ENCODE measurements around the gene HK3.

Gene HK3

DNA sequence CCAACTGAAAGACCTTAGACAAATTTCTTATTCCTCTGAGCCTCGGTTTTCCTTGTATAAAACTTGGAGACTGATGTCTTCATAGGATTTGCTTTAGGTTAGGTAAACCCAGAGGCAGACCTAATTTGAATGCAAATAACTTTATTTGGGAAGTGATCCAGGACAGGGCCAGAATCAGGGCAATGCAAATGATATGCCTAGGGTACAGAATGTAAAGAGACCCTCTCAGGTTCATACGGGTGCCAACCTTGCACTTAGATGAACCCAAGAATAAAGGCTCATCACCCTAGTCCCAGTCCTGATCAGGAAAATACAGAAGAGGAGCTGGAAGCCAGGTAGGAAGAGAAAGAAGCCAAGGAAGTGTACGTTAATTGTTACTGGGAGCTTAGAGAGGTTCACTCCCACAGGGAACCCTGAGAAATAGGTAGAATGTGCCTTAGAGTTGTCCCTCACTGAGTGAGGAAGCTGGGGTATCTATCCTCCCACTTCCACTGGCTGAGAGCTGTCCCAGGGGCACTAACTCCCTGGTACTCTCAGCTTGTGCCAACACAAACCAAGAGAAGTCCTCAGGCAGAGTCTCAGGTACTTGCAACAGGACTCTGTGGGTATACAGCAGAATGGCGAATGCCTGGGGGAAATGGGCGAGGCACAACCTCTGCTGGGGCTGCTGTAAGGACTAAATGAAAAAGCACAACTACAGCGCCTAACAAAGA is 3.1 kb upstream of the HK3 start:
- DNase-seq: no peak

DNA sequence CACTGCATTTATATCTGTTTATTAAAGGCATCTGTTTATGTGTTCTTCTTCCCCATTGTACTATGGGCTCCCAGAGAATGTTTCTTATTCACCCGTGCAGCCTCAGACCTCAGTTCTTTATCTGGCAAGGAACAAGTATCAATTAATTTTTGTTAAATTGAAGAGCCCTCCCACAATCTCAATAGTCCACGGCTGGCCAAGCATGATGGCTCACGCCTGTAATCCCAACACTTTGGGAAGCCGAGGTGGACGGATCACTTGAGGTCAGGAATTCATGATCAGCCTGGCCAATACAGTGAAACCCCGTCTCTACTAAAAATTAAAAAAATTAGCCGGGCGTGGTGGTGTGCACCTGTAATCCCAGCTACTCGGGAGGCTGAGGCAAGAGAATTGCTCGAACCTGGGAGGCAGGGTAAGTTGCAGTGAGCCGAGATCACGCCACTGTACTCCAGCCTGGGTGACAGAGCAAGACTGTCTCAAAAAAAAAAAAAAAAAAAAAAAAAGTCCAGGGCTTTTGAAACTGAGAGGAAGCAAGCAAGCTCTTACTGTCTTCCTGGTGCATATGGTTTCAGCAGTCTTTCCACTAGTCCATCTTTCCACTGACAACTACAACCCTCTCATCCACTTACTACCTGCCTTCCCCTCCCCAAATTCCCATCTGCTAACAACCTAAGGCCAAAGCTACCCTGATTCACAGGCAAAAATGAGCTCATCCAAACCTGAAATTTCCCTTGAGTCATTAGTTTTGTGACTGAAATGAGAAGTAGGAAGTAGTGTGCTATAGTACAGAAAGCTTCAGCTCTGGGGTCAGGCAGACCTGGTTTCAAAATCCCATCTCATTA is 2.3 kb upstream of the HK3 start:
- no peak for DNase-seq

DNA sequence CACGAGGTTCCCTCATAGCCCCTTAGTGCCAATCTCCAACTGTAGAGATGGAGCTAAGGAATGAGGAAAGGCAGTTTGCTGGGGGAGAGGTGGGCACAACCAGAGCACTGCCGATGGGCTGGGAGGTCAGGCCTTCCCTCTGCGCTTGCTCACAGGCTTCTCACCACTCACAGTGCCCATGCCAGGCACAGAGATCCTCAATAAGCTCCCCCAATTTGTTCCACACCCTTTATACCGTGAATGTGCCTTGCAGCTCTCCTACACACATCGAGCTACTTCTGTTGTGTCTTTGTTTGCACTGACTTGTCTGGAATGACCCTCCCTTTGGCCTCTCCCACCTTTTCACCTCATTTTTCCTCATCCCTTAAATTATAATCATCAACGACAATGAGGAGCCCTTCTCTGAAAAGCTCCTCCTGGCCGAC is 1.6 kb upstream of the HK3 start:
- DNase-seq: no peak

DNA sequence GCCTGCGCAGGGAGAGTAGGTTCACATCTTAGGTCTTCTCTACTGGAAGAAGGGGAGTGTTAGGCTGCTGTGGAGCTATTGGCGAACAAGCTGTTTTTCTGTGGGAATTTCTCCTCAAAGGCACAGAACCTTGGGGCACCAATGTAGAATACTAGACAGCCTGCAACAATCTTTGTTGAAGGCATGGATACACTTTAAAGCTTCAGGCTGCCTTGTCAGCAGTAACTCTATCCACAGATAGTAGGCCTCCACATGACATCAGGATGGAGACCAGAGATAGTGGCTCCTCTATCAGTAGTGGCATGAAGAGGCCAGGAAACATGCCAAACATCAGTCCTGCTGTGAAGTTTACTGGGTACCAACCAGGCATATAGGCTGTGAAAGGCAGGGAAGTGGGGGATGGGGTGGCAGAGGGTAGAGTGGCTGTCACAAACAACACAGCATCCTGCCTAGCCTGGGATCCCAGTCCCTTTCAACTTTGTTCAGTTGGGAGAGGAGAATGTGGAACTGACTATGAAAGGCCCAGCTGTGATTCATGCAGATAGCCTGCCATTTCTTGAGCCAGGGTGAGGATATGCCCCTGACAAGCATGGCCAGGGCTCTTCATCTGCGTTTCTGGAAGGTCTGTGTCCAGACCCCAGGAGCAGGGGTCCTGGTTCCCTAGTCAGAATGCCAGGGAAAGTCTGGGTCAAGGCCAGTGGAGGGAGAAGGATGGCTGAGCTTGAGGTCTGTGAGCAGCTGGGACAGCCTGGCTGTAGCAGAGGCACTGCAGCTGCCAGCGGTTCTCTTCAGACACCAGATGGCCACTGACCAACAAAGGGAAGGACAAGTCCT is 1.0 kb upstream of the HK3 start:
- no peak for DNase-seq

DNA sequence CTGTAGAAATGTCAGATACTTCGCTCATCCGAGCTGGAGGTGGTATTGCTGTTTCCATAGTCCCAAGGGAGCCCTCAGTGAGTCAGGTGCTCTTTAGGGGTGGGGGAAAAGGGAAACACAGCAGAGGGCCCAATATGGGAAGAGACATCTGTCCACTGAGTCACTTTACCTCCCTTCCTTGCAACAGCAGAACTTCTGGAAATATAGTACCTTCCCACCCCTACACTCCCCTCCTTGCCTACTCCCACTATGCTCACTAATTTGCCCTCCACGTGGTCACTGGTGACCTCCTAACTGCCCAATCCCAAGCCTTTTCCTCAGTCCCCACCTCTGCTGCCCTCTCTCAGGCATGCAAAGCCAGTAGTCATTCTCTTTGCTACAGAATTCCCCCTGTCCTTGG is 1.9 kb downstream of the HK3 start:
- DNase-seq: no peak

DNA sequence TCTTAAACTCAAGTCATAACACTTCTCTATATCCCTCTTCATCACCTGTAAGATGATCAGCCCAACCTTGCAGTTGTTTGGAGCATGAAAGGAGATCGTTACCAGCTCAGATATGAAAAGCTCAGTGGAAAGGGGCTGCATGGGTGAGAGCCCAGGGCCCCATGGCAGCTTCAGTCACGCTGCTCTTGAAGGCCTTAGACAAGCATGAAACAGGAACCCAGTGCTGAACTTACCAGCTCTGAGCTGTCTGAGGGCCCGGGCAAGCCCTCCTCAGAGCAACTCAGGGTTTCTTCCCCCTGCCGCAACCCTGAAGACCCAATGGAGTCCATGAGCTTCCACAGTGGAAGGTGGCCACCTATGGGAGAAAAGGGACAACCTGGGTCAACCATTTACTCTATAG is 3.3 kb downstream of the HK3 start:
- no peak for DNase-seq

DNA sequence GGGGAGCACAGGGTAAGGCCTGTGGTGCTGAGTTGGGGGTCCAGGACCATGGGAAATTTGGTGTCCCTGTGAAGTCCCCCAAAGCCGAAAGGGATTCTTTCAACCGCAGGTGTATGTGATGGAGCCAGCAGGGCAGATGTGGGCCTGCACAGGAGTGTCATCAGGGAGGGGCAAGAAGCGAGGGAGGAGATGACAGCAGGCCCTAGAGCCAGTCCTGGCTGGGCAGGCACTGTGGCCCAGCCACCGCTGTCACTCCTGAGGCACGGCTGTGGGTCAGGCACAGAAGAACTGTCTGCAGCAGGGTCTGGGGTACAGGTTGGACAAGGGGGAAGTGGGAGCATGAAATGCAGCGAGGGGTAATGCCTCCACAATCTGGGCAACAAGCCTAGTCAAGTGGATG is 4.8 kb downstream of the HK3 start:
- no peak for DNase-seq

DNA sequence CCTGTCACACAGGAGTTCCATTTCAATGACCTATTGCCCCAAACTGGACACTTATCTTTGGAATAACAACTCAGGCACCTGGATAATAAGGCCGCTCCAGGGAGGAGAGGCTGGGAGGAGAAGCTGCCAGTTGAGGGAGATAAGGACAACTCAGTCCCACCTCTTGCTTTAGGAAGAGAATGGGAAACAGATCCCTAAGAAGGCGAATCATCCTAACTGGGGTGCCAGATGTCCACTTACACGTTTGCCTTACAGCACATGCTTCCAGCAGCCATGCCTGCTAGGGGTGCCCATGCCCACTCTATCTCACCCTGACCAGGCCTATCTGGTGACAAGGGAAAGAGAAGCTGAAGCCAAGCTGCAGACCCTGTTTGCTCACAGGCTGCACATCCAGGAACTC is 6.5 kb downstream of the HK3 start:
- DNase-seq: no peak

DNA sequence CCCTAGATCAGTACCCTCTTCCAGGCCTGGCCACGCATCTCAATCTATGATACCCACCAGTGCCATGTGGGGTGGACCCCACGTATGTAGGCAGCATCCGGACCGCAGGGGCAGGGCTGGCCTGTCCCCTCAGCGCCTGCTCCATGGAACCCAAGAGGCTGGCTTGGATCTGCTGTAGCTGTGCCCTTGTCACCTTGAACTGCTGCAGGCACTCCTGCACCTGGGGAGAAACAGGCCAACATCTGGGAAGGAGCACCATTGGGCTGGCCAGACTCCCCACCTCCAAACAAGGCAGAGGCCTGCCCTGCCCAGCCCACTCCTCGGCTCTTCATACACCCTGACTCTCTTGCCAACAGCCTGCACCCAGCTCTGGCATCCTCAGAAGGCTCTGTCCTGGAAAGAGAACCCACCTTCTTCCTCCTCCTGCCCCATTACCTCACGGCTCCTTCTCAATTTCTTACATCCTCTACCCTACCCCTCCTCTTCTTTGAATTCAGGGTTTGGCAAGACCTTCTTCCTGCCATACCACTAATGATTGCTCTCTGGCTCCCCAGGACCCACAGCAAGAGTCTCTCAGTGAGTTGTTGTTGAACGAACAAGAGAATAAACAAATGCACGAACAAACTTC is 7.7 kb downstream of the HK3 start:
- DNase-seq: no peak

DNA sequence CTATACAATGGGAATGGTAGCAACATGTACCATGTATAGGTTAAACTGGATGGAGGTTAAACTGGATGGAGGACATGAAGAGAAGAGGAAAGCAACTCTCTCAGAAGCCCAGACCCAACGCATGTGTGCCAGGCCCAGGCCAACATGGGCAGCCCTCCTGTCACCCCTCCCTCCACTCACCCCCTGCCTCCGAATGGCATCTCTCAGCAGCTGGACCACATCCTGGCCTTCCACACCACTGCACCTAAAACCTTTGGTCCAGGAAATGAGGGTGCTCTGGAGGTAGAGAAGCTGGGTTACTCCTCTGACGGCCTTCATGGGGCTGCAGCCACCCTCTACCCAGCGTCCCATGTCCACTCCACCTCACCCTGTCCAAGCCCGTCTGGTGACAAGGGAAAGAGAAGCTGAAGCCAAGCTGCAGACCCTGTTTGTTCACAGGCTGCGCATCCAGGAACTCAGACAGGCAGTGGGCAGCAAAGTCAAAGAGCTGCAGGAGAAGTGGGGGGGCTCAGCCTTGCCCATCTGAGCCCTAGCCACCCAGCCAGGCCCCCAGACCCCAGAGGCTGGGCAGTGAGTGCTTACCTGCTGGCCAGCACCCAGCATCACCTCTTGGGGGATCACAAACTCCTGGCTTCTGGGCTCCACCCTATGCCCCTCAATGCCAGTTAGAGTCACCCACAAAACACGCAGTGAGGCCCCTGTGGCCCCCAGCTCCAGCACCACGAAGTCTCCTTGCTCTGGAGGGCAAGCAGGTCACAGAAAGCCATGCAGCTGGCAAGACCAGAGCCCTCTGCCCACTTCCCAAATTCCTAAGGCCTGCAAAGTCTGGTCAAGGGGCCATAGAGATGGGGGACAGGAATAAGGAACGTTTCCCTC is 8.5 kb downstream of the HK3 start:
- DNase-seq: no peak

DNA sequence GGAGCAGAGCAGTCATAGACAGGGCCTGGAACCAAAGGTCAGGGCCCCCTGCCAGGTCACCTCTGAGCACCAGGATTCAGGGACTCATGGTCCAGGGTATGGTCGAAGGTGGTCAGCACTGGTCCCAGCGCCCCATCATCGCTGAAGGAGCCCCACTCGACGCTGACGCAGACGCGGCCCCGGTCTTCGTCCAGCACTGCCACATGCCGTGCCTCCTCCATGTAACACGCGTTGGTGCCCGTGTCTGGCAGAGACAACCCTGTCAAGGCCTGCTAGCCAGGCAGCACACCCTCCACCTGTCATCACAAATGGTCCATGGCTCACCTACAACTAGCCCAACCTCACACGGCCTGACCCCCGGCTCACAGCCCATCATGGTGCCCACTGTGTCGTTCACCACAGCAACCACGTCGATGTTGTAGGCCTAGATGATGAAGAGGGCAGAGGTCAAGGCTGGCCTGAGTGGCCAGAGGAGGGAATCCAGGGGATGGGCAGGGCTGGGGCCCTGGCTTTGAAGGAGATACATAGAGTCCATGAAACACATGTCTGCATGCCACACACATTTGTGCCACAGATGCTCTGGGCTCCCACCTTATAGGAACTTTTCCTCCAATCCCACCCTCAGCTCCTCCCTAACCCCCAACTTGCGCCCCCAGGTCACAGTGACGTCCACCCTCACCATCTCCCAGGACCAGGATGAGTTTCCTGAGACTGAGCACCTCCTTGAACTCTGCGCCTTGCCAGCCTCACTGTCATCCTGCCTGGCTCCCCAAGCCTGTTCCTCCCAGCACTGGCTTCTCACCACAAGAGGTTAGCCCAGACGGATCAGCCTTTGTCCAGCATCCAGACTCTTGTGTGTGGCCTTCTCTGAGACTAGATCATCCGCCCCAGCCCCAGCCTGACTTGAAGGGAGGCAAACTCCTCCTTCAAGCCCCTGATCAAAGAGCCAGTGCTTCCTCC is 9.5 kb downstream of the HK3 start:
- DNase-seq: no peak

DNA sequence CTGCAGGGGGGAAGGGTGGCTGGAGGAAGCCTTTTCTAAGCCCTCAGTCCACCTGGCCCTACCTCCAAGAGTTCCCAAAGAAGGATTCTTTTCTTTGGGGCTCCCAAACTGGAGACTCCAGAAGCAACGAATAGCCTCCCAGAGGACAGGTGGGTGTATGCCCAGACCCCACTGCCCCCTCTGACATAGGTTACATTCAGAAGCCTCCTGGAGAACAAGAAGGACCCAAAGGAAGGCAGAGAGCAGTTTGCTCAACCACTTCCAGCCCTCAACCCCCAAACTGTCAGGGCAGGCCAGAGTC is 10.3 kb downstream of the HK3 start:
- no peak for DNase-seq

DNA sequence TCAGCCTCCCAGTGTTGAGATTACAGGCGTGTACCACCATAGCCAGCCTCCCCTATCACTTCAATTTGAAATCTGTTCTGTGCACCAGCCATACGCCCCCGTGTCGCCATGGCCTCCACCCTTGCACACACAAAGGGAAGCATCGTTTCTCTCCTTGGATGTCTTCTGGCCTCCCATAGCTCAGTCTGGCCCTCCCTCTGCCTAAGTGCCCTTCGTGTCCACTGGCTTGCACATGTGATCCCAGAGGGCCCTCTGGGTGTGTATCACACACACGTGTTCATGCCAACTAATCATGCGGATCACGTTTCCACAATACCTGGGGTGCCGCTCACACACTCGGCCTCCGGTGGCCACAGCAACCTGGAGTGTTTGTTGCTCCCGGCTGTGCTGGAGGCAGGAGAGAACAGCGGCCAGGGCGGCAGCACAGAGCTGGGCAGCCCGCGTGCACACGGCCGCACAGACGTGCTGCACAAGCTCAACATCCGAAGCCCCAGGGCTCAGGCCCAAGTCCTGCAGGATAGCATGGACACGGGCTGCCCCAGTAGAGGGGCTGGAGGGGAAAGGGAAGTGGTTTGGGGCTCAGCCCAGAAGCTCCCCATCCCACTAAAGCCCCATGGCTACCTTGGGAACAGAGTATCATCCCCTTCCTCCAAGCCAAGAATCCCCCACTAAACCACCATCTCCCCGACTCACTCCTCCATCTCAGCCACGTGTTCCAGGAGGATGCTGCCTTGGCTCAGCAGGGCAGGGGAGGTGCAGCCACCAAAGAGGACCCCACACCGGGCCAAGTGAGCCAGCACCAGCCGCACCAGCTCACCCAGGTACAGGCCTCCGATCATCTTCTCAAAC is 10.9 kb downstream of the HK3 start:
- no peak for DNase-seq

DNA sequence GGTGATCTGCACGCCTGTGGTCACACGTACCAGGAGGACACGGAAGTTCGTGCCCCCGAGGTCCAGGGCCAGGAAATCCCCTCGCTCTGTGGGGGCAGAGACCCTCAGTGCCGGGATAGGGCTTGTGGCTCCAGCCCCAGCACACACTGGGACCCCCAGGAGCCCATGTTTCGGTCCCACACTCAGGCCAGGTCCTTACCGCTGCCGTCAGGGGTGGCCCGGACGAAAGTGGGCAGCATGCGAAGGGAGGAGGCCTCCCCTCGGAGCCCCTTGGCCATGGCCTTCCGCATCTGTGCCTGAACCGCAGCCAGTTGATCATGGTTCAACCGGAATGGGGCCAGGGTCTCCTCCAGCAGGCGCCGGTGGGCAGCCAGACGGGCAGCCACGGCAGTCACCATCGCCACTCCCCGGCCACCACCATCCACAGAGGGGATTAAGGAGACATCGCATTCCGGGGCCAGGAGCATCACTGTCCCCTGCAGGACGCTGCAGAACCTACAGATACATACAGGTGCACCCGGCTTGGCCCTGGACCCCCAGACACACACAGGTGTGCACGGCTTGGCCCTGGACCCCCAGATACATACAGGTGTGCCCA is 11.8 kb downstream of the HK3 start:
- DNase-seq: no peak

DNA sequence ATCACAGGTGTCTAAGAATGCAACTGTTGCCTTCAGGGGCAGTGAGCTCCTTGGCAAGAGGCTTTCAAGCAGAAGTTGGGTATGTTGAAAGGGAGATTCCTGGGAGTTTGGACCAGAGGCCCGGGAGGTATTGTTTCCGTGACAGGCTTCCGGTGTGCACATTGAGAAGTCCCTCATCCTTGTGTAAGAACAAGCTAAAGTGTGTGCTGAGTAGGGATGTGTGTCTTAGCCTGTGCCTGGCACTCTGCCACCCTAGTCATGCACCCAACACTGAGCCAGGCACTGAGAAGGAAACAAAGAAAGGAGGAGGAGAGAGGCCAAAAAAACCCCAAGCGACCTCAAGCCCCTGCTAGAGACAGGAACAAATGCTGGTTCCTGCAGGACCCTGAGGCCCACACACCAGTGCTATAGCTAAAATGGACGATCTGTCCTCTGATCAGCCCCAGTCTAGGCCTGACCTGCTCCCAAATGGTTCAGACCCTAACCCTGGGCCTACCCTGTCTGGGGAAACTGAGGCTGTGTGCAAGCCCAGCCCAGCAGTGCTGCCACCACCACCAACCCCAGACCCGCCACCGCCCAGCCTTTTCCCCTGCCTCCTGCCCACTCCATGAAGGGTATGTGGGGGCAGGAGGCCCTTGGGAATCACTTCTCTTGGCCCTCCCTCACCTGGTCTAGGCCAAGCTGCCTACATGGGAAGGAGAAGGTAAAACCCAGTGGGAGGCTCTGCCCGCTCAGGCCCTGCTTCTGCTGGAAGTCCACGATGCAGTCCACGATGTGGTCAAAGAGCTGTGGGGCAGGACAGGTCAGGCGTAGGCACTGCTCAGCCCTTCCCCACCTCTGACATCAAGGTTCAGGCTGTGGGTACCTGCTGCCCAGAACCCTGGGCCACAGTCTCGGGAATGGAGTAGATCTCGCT is 12.6 kb downstream of the HK3 start:
- no peak for DNase-seq

DNA sequence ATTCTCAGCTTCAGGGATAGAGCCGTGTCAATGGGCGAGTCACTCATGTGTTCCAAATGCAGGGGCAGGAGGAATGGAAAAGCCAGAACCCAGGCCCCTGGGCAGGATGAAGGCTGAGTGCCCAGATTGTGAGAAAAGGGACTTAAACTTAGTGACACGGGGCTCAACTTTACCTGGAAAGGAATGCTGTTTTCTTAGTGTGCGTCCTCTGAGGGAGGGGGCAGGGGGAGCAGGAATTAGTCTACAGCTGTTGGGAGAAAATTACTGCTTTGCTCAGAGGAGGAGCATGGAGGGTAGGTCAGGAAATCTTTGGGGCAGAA is 14.6 kb downstream of the HK3 start:
- no peak for DNase-seq

DNA sequence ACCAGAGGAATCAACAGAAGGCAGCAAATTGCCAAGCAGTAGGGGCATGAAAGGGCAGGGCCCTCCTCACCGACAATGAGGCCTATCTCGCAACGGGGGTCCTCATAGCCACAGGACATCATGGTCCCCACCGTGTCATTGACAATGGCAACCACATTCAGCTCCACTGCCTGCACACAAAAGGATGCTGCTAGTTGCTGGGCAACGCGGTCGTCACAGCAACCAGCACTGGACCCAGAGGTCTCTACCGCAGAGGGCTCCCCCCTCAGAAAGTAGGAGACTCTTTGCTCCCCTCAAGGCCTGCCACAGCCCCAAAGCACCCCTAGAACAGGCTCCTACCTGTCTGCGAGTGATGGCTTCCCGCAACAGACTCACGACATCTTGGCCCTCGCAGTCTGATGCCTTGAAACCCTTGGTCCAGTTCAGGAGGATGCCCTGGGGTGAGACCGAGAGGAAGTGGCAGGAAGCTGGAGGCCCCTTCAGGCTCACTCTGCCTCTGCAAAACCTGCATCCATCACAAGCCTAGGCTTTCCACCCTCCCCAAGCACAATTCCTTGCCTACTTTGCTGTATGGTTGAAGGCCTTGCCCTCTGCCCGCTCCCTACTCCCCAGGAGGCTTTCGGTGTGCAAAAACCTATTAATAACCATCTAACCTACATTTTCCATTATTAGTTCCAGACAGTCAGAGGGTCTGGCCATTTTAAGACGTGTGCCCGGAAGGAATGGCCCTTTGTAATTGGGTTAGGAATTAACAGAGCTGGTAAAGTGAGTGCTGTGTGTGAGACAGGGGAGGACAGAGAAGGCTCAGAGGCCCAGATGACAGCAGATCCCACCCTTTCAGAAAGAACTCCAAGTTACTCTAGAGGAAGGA is 15.2 kb downstream of the HK3 start:
- DNase-seq: no peak

DNA sequence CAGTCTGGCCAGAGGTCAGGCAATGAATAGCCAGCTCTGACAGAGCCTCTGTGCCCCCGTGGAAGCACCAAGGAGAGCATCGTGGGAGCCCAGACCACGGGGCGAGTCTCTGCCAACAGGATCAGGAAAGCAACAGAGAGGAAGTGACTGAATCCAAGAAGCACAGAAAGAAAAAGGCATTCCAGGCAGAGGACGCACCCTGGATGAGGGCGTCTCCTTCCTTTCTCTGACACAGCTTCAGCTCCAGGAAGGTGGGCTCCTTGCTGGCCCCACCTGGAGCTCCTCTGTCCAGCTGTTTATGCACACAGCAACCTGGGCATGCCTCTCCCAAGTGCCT is 16.6 kb downstream of the HK3 start:
- no peak for DNase-seq

All from activated gamma-delta T cell (primary cell).